ENCODE results near the gene ESPN.
"Not testable (repeated sequence)": the region's sequence is repeated elsewhere in the genome, so short reads cannot be mapped to it uniquely, and the experiment has no call there.

Gene ESPN

GRCh38 chr1:6428453-6428852 lies 3.9 kb downstream of the ESPN start:
- not testable (repeated sequence) for DNase-seq

GRCh38 chr1:6429660-6430411 lies 5.3 kb downstream of the ESPN start:
- DNase-seq: not testable (repeated sequence)

GRCh38 chr1:6431645-6432579 lies 7.3 kb downstream of the ESPN start:
- not testable (repeated sequence) for DNase-seq

GRCh38 chr1:6434186-6434585 lies 9.6 kb downstream of the ESPN start:
- DNase-seq: no peak

- DNase-seq: no peak
Measured at GRCh38 chr1:6435129-6435528, 10.6 kb downstream of the ESPN start.

GRCh38 chr1:6435547-6435946 lies 11.0 kb downstream of the ESPN start:
- no peak for DNase-seq

GRCh38 chr1:6436277-6436676 lies 11.7 kb downstream of the ESPN start:
- DNase-seq: not testable (repeated sequence)

GRCh38 chr1:6437012-6437700 lies 12.6 kb downstream of the ESPN start:
- DNase-seq: not testable (repeated sequence)

- DNase-seq: peak; percentile 51
Measured at GRCh38 chr1:6438047-6438525, 13.5 kb downstream of the ESPN start.

- DNase-seq: peak; percentile 62
Measured at GRCh38 chr1:6440198-6441126, 15.9 kb downstream of the ESPN start.

- DNase-seq: no peak
Measured at GRCh38 chr1:6441586-6441985, 17.0 kb downstream of the ESPN start.

GRCh38 chr1:6443339-6444115 lies 19.0 kb downstream of the ESPN start:
- DNase-seq: no peak

GRCh38 chr1:6444377-6444776 lies 19.8 kb downstream of the ESPN start:
- no peak for DNase-seq

- no peak for DNase-seq
Measured at GRCh38 chr1:6445062-6445763, 20.6 kb downstream of the ESPN start.

GRCh38 chr1:6445929-6446328 lies 21.4 kb downstream of the ESPN start:
- DNase-seq: not testable (repeated sequence)

GRCh38 chr1:6446665-6447015 lies 22.1 kb downstream of the ESPN start:
- DNase-seq: no peak

GRCh38 chr1:6447016-6447817 lies 22.6 kb downstream of the ESPN start:
- peak; percentile 17 for DNase-seq

- peak; percentile 77 for DNase-seq
Measured at GRCh38 chr1:6447818-6448748, 23.5 kb downstream of the ESPN start.
